Epithelial cell of esophagus (primary cell): ENCODE results near the gene MTCL1.

Source experiments
- DNase-seq: peaks from one replicate; pipeline ENCODE4 v3.0.0; 2010; ENCODE audit warnings: low read depth
- H3K4me3 ChIP-seq: 2 replicates; pipeline ENCODE4 v1.5.1; 2011; ENCODE audit warnings: mild to moderate bottlenecking, low read length, control low read depth
- CTCF ChIP-seq: IDR thresholded peaks from 2 replicates; pipeline ENCODE4 v1.5.1; 2011; ENCODE audit warnings: low read depth, mild to moderate bottlenecking, low read length, control low read depth, inconsistent platforms; ENCODE audit not compliant: insufficient read depth; ENCODE audit errors: missing control alignments

MTCL1 gene

GRCh38 chr18:8766559-8767293 lies 61.4 kb downstream of the MTCL1 start:
- H3K4me3 ChIP-seq = no peak overlapping the region
- TF ChIP-seq CTCF = no peak
- no peak for DNase-seq

GRCh38 chr18:8767340-8767739 lies 62.0 kb downstream of the MTCL1 start:
- no peak overlapping the region for H3K4me3 ChIP-seq
- no peak for TF ChIP-seq CTCF
- no peak for DNase-seq

GRCh38 chr18:8769509-8770095 lies 64.2 kb downstream of the MTCL1 start:
- TF ChIP-seq CTCF = no peak
- H3K4me3 ChIP-seq = no peak overlapping the region
- DNase-seq = no peak

- H3K4me3 ChIP-seq = no peak overlapping the region
- no peak for DNase-seq
- no peak for TF ChIP-seq CTCF
Observed at GRCh38 chr18:8770657-8771056, 65.3 kb downstream of the MTCL1 start.

GRCh38 chr18:8771930-8772329 lies 66.6 kb downstream of the MTCL1 start:
- H3K4me3 ChIP-seq = no peak overlapping the region
- no peak for TF ChIP-seq CTCF
- DNase-seq = peak; percentile 22

- no peak overlapping the region for H3K4me3 ChIP-seq
- DNase-seq = no peak
- TF ChIP-seq CTCF = no peak
Observed at GRCh38 chr18:8773980-8774379, 68.6 kb downstream of the MTCL1 start.
